Karpas-422 (cell line): Measurements from ENCODE around the gene OR4N2. TPM values are rescaled to one million over a fixed set of nuclear protein-coding genes. Genes with fewer than 3 reads are reported as not detected.
"Not testable (repeated sequence)": the region's sequence is repeated elsewhere in the genome, so short reads cannot be mapped to it uniquely, and the experiment has no call there.

Experiments
- DNase-seq: peaks from one replicate; pipeline ENCODE4 v3.0.0-alpha.2; 2015
- H2AFZ ChIP-seq: fragments of 200-600 bp; sonication (generic); 2 replicates; pipeline ENCODE4 v1.6.1; 2014; ENCODE audit warnings: antibody characterized with exemption, low read length, mixed read lengths
- H3K27ac ChIP-seq: fragments of 200-600 bp; sonication (generic); 2 replicates; pipeline ENCODE4 v1.5.1; 2014; ENCODE audit warnings: mild to moderate bottlenecking, low read length, moderate library complexity
- H3K27me3 ChIP-seq: fragments of 200-600 bp; sonication (generic); 2 replicates; pipeline ENCODE4 v1.6.1; 2014; ENCODE audit warnings: low read length, mixed read lengths
- H3K36me3 ChIP-seq: fragments of 200-600 bp; sonication (generic); 2 replicates; pipeline ENCODE4 v1.6.1; 2014; ENCODE audit warnings: low read length, mixed read lengths; ENCODE audit not compliant: insufficient read depth
- H3K4me1 ChIP-seq: fragments of 200-600 bp; sonication (generic); 2 replicates; pipeline ENCODE4 v1.6.1; 2014; ENCODE audit warnings: mild to moderate bottlenecking, low read length, mixed read lengths
- H3K4me2 ChIP-seq: fragments of 200-600 bp; sonication (generic); 2 replicates; pipeline ENCODE4 v1.6.1; 2014; ENCODE audit warnings: low read length, low read depth, mild to moderate bottlenecking; ENCODE audit not compliant: poor library complexity, severe bottlenecking
- H3K4me3 ChIP-seq: fragments of 200-600 bp; sonication (generic); 2 replicates; pipeline ENCODE4 v1.5.1; 2014; ENCODE audit warnings: mild to moderate bottlenecking, antibody characterized with exemption, low read length, mixed read lengths
- H3K79me2 ChIP-seq: fragments of 200-600 bp; sonication (generic); 2 replicates; pipeline ENCODE4 v1.6.1; 2014; ENCODE audit warnings: mild to moderate bottlenecking, low read length, mixed read lengths
- H3K9ac ChIP-seq: fragments of 200-600 bp; sonication (generic); 2 replicates; pipeline ENCODE4 v1.6.0; 2014; ENCODE audit warnings: low read length
- H3K9me2 ChIP-seq: fragments of 200-600 bp; sonication (generic), shearing (Covaris generic); replicated peaks from 2 replicates; pipeline ENCODE4 v1.6.0; 2014; ENCODE audit warnings: mild to moderate bottlenecking, low read length, moderate library complexity; ENCODE audit not compliant: insufficient read depth
- H3K9me3 ChIP-seq: fragments of 300-700, 200-600 bp; sonication (generic); 2 replicates; pipeline ENCODE4 v1.6.1; 2014; ENCODE audit warnings: low read length, mixed read lengths
- H4K20me1 ChIP-seq: fragments of 200-600 bp; sonication (generic); 2 replicates; pipeline ENCODE4 v1.6.1; 2014; ENCODE audit warnings: mild to moderate bottlenecking, antibody characterized with exemption, low read length, low read depth; ENCODE audit not compliant: insufficient read depth
- total RNA-seq: library from RNA; depleted of rRNA; stranded (reverse); fragments of >200 nt; shearing (Covaris generic); gene quantifications from 2 replicates; pipeline ENCODE4 v1.2.3, GENCODE V29; 2014; ENCODE audit warnings: low replicate concordance

The OR4N2 gene
- total RNA-seq, 1 experiment from 2014 or later: not detected

GRCh38 chr14:19823178-19823577 is 19.6 kb downstream of the OR4N2 start:
- Histone ChIP-seq H3K27ac (no peak overlapping the region), H3K9ac (no peak overlapping the region), H4K20me1 (no peaks in the 10 kb centered on the region), H3K9me3 (peaks cover 42% of the 10 kb centered on the region), H3K36me3 (no peaks in the 10 kb centered on the region), H3K79me2 (no peaks in the 10 kb centered on the region), H3K4me3 (no peak overlapping the region), H3K9me2 (no peaks in the 10 kb centered on the region), H3K4me2 (no peak overlapping the region), H3K4me1 (no peaks in the 10 kb centered on the region), H2AFZ (no peak overlapping the region), H3K27me3 (no peaks in the 10 kb centered on the region)
- no peak for DNase-seq

GRCh38 chr14:19823765-19824164 is 20.2 kb downstream of the OR4N2 start:
- H3K27ac ChIP-seq: no peak overlapping the region
- peaks cover 42% of the 10 kb centered on the region for H3K9me3 ChIP-seq
- no peak overlapping the region for H3K4me2 ChIP-seq
- H3K27me3 ChIP-seq: no peaks in the 10 kb centered on the region
- H3K36me3 ChIP-seq: no peaks in the 10 kb centered on the region
- H3K4me3 ChIP-seq: no peak overlapping the region
- no peak overlapping the region for H2AFZ ChIP-seq
- H3K9ac ChIP-seq: no peak overlapping the region
- DNase-seq: no peak
- no peaks in the 10 kb centered on the region for H3K79me2 ChIP-seq
- H4K20me1 ChIP-seq: no peaks in the 10 kb centered on the region
- no peaks in the 10 kb centered on the region for H3K9me2 ChIP-seq
- no peaks in the 10 kb centered on the region for H3K4me1 ChIP-seq

- peaks cover 43% of the 10 kb centered on the region for H3K9me3 ChIP-seq
- not testable (repeated sequence) for H3K4me2 ChIP-seq, H3K4me1 ChIP-seq, H3K79me2 ChIP-seq, H3K9ac ChIP-seq, H3K4me3 ChIP-seq, H3K36me3 ChIP-seq, H3K27me3 ChIP-seq, H3K9me2 ChIP-seq, DNase-seq, H4K20me1 ChIP-seq, H2AFZ ChIP-seq, H3K27ac ChIP-seq
Measured at GRCh38 chr14:19827626-19828244, 24.2 kb downstream of the OR4N2 start.

GRCh38 chr14:19828314-19828713 is 24.7 kb downstream of the OR4N2 start:
- H3K4me1 ChIP-seq: no peaks in the 10 kb centered on the region
- H3K27me3 ChIP-seq: no peaks in the 10 kb centered on the region
- H3K9ac ChIP-seq: no peak overlapping the region
- no peak overlapping the region for H3K4me2 ChIP-seq
- H3K27ac ChIP-seq: no peak overlapping the region
- H3K4me3 ChIP-seq: no peak overlapping the region
- no peak for DNase-seq
- H3K9me3 ChIP-seq: peaks cover 41% of the 10 kb centered on the region
- no peak overlapping the region for H2AFZ ChIP-seq
- no peaks in the 10 kb centered on the region for H3K9me2 ChIP-seq
- H3K79me2 ChIP-seq: no peaks in the 10 kb centered on the region
- no peaks in the 10 kb centered on the region for H3K36me3 ChIP-seq
- no peaks in the 10 kb centered on the region for H4K20me1 ChIP-seq

DNA sequence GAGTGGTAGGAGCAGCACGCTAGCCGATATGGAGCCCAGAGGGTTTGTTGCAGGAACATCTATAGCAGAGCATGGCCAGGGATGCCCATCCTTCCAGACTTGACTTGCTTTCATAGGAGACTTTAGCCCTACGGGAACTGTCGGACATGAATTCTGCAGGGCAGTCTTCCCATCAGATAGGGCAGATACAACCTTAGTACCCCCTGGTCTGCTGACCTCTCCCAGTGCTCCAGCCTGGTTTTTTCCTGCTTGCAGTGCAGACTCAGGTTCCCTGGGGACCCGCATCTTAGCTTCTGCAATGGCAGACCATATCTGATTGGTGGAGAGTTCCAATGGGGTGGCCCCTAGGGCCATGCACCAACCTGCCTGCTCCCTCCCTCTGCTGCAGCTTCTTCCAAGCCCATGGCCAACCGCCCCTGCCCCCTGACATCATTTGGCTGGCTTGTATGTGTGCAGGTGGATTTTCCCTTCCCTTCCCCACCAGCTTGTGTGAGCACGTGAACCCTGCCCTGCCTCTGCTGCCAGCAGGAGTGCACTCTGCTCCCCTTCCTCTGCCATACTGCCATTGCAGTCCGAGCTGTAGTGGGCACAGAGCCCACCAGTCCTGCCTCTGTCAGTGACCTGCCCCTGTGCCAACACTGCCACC is 30.8 kb downstream of the OR4N2 start:
- not testable (repeated sequence) for H3K4me2 ChIP-seq, H2AFZ ChIP-seq, H3K27ac ChIP-seq, H3K4me3 ChIP-seq, H3K4me1 ChIP-seq, H3K27me3 ChIP-seq, DNase-seq, H3K36me3 ChIP-seq, H3K9ac ChIP-seq, H4K20me1 ChIP-seq, H3K79me2 ChIP-seq, H3K9me2 ChIP-seq
- H3K9me3 ChIP-seq: peaks cover 75% of the 10 kb centered on the region

- Histone ChIP-seq H3K9ac (no peak overlapping the region), H3K4me2 (no peak overlapping the region), H4K20me1 (no peaks in the 10 kb centered on the region), H3K9me2 (no peaks in the 10 kb centered on the region), H2AFZ (no peak overlapping the region), H3K36me3 (no peaks in the 10 kb centered on the region), H3K4me1 (no peaks in the 10 kb centered on the region), H3K79me2 (no peaks in the 10 kb centered on the region), H3K9me3 (peaks cover 72% of the 10 kb centered on the region), H3K27me3 (no peaks in the 10 kb centered on the region), H3K4me3 (no peak overlapping the region), H3K27ac (no peak overlapping the region)
- no peak for DNase-seq
Measured at GRCh38 chr14:19838433-19838832, 34.9 kb downstream of the OR4N2 start.

DNA sequence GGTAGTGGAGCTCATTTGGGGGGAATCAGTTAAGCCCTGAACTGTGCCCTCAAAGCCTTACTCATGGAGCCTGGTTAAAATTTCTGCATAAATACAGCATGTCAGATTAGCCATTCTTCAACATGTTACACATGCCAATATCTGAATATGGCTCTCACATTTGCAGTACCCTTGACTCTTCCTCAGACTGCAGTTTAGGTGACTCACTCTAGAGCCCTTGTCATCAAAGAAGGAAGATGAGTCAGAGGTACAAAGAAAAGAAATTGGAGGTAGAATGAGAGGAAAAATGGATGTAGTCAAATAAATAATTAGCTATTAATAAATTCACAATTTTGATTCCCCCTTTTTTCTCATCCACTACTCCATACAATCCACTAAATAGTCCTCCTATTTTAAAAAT is 47.8 kb downstream of the OR4N2 start:
- H4K20me1 ChIP-seq: no peaks in the 10 kb centered on the region
- no peak overlapping the region for H3K27ac ChIP-seq

DNA sequence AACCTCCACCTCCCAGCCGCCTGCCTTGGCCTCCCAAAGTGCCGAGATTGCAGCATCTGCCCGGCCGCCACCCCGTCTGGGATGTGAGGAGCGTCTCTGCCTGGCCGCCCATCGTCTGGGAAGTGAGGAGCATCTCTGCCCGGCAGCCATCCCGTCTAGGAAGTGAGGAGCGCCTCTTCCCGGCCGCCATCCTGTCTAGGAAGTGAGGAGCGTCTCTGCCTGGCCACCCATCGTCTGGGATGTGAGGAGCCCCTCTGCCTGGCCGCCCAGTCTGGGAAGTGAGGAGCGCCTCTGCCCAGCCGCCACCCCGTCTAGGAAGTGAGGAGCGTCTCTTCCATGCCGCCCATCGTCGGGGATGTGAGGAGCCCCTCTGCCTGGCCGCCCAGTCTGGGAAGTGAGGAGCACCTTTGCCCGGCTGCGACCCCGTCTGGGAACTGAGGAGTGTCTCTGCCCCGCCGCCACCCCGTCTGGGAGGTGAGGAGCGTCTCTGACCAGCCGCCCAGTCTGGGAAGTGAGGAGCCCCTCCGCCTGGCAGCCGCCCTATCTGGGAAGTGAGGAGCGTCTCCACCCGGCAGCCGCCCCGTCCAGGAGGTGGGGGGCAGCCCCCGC is 62.6 kb downstream of the OR4N2 start:
- H3K9ac ChIP-seq, H2AFZ ChIP-seq, H3K27me3 ChIP-seq, H4K20me1 ChIP-seq, H3K36me3 ChIP-seq, H3K27ac ChIP-seq, DNase-seq, H3K79me2 ChIP-seq, H3K4me2 ChIP-seq, H3K4me3 ChIP-seq, H3K9me2 ChIP-seq, H3K4me1 ChIP-seq: not testable (repeated sequence)
- peaks cover 34% of the 10 kb centered on the region for H3K9me3 ChIP-seq

More for the DNA sequence above, 47.8 kb downstream of the OR4N2 start:
- DNase-seq: no peak
- H3K9me3 ChIP-seq: peaks cover 23% of the 10 kb centered on the region
- no peak overlapping the region for H3K9ac ChIP-seq
- H3K79me2 ChIP-seq: no peaks in the 10 kb centered on the region
- H3K4me3 ChIP-seq: no peak overlapping the region
- H3K4me2 ChIP-seq: no peak overlapping the region
- no peak overlapping the region for H2AFZ ChIP-seq
- H3K4me1 ChIP-seq: no peaks in the 10 kb centered on the region
- H3K27me3 ChIP-seq: no peaks in the 10 kb centered on the region
- H3K36me3 ChIP-seq: no peaks in the 10 kb centered on the region
- no peaks in the 10 kb centered on the region for H3K9me2 ChIP-seq
